GM12878 (cell line): ENCODE data around the gene LSAMP.

Experiments used
- CBX3 ChIP-seq: fragments of 200-600 bp; sonication (generic); IDR thresholded peaks from 2 replicates; pipeline ENCODE4 v1.6.1; 2016; ENCODE audit warnings: low read depth, borderline replicate concordance
- ETV6 ChIP-seq, 2 experiments: fragments of 450-650 bp in 1 of 2; IDR thresholded peaks in 1 of 2; conservative IDR thresholded peaks in 1 of 2; 2 replicates each; pipeline ENCODE4 v1.6.1; 2014; ENCODE audit warnings: antibody characterized with exemption in 1 of 2, borderline replicate concordance in 1 of 2, low read depth in 1 of 2, mild to moderate bottlenecking in 1 of 2, moderate library complexity in 1 of 2
- FOXM1 ChIP-seq: IDR thresholded peaks from 2 replicates; pipeline ENCODE4 v1.6.1; 2012; ENCODE audit warnings: low read depth, mild to moderate bottlenecking, inconsistent platforms, low read length, moderate library complexity
- JUND ChIP-seq: IDR thresholded peaks from 2 replicates; pipeline ENCODE4 v1.6.1; 2012; ENCODE audit warnings: low read depth, mild to moderate bottlenecking, low read length, improper control_type of control experiment, moderate library complexity
- PAX8 ChIP-seq: fragments of 450-650 bp; IDR thresholded peaks from 2 replicates; pipeline ENCODE4 v1.6.1; 2017; ENCODE audit warnings: mild to moderate bottlenecking, moderate library complexity
- POLR2A ChIP-seq: IDR thresholded peaks from 2 replicates; pipeline ENCODE4 v1.6.1; 2011; ENCODE audit warnings: low read depth, mild to moderate bottlenecking, low read length
- TF ChIP-seq, protein P1 (sequence below): IDR thresholded peaks from 2 replicates; pipeline ENCODE4 v1.6.1; 2011; ENCODE audit warnings: low read depth, low read length, improper control_type of control experiment, borderline replicate concordance
- TF ChIP-seq, protein P2 (sequence below): IDR thresholded peaks from 2 replicates; pipeline ENCODE4 v1.6.1; 2012; ENCODE audit warnings: low read depth, low read length, improper control_type of control experiment
- TF ChIP-seq, protein P3 (sequence below): IDR thresholded peaks from 2 replicates; pipeline ENCODE4 v1.6.1; 2012; ENCODE audit warnings: improper control_type of control experiment, low read depth, low read length; ENCODE audit not compliant: insufficient replicate concordance
- TF ChIP-seq, protein P4 (sequence below): IDR thresholded peaks from 2 replicates; pipeline ENCODE4 v1.6.1; 2012; ENCODE audit warnings: low read depth, low read length, improper control_type of control experiment
- TF ChIP-seq, protein P5 (sequence below): fragments of 150-350 bp; IDR thresholded peaks from 2 replicates; pipeline ENCODE4 v1.6.1; 2016; ENCODE audit warnings: low read depth, low read length
- TF ChIP-seq, protein P6 (sequence below), 3 experiments: IDR thresholded peaks in 2 of 3; conservative IDR thresholded peaks in 1 of 3; 2 replicates each; pipeline ENCODE4 v1.5.1; 2011; ENCODE audit warnings: low read depth in 3 of 3, low read length in 3 of 3, mild to moderate bottlenecking in 3 of 3, control low read depth in 2 of 3, moderate library complexity in 2 of 3, inconsistent platforms in 1 of 3, mixed read lengths in 1 of 3; ENCODE audit not compliant: control insufficient read depth in 2 of 3, insufficient read depth in 1 of 3; ENCODE audit errors: extremely low read depth in 1 of 3

DNA sequence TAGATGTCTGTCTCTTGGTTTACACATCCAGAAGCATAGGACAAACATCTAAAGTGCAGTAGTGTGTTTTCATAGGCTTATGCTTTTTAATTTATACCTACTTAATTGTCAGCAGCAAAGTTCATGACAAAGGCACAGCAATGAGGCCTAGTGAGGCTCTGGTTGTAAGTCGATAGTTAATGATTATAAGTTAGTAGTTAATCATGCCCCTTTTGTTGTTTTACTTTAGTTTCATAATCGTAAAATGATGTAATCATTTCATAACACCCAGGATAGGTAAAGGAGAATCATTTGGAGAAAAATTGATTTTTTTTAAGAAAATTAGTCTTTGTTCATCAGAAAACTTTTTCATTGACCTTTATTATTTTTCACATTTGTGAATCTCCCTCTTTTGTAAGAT lies 351.9 kb downstream of the LSAMP start:
- TF ChIP-seq, protein P1, sequence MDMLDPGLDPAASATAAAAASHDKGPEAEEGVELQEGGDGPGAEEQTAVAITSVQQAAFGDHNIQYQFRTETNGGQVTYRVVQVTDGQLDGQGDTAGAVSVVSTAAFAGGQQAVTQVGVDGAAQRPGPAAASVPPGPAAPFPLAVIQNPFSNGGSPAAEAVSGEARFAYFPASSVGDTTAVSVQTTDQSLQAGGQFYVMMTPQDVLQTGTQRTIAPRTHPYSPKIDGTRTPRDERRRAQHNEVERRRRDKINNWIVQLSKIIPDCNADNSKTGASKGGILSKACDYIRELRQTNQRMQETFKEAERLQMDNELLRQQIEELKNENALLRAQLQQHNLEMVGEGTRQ, result no peak
- TF ChIP-seq ETV6 (conservative IDR thresholded peaks at IDR 0.05 in 1 of 2, IDR thresholded peaks at IDR 0.05 in 1 of 2; ENCODE audit: borderline replicate concordance in 1 of 2, low read depth in 1 of 2) (no peak), POLR2A (no peak), PAX8 (no peak), JUND (no peak), CBX3 (no peak), FOXM1 (no peak)
- TF ChIP-seq, protein P2, sequence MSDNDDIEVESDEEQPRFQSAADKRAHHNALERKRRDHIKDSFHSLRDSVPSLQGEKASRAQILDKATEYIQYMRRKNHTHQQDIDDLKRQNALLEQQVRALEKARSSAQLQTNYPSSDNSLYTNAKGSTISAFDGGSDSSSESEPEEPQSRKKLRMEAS, result no peak
- TF ChIP-seq, protein P3, sequence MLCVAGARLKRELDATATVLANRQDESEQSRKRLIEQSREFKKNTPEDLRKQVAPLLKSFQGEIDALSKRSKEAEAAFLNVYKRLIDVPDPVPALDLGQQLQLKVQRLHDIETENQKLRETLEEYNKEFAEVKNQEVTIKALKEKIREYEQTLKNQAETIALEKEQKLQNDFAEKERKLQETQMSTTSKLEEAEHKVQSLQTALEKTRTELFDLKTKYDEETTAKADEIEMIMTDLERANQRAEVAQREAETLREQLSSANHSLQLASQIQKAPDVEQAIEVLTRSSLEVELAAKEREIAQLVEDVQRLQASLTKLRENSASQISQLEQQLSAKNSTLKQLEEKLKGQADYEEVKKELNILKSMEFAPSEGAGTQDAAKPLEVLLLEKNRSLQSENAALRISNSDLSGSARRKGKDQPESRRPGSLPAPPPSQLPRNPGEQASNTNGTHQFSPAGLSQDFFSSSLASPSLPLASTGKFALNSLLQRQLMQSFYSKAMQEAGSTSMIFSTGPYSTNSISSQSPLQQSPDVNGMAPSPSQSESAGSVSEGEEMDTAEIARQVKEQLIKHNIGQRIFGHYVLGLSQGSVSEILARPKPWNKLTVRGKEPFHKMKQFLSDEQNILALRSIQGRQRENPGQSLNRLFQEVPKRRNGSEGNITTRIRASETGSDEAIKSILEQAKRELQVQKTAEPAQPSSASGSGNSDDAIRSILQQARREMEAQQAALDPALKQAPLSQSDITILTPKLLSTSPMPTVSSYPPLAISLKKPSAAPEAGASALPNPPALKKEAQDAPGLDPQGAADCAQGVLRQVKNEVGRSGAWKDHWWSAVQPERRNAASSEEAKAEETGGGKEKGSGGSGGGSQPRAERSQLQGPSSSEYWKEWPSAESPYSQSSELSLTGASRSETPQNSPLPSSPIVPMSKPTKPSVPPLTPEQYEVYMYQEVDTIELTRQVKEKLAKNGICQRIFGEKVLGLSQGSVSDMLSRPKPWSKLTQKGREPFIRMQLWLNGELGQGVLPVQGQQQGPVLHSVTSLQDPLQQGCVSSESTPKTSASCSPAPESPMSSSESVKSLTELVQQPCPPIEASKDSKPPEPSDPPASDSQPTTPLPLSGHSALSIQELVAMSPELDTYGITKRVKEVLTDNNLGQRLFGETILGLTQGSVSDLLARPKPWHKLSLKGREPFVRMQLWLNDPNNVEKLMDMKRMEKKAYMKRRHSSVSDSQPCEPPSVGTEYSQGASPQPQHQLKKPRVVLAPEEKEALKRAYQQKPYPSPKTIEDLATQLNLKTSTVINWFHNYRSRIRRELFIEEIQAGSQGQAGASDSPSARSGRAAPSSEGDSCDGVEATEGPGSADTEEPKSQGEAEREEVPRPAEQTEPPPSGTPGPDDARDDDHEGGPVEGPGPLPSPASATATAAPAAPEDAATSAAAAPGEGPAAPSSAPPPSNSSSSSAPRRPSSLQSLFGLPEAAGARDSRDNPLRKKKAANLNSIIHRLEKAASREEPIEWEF, result no peak
- TF ChIP-seq, protein P4, sequence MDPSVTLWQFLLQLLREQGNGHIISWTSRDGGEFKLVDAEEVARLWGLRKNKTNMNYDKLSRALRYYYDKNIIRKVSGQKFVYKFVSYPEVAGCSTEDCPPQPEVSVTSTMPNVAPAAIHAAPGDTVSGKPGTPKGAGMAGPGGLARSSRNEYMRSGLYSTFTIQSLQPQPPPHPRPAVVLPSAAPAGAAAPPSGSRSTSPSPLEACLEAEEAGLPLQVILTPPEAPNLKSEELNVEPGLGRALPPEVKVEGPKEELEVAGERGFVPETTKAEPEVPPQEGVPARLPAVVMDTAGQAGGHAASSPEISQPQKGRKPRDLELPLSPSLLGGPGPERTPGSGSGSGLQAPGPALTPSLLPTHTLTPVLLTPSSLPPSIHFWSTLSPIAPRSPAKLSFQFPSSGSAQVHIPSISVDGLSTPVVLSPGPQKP, result no peak
- TF ChIP-seq, protein P5, sequence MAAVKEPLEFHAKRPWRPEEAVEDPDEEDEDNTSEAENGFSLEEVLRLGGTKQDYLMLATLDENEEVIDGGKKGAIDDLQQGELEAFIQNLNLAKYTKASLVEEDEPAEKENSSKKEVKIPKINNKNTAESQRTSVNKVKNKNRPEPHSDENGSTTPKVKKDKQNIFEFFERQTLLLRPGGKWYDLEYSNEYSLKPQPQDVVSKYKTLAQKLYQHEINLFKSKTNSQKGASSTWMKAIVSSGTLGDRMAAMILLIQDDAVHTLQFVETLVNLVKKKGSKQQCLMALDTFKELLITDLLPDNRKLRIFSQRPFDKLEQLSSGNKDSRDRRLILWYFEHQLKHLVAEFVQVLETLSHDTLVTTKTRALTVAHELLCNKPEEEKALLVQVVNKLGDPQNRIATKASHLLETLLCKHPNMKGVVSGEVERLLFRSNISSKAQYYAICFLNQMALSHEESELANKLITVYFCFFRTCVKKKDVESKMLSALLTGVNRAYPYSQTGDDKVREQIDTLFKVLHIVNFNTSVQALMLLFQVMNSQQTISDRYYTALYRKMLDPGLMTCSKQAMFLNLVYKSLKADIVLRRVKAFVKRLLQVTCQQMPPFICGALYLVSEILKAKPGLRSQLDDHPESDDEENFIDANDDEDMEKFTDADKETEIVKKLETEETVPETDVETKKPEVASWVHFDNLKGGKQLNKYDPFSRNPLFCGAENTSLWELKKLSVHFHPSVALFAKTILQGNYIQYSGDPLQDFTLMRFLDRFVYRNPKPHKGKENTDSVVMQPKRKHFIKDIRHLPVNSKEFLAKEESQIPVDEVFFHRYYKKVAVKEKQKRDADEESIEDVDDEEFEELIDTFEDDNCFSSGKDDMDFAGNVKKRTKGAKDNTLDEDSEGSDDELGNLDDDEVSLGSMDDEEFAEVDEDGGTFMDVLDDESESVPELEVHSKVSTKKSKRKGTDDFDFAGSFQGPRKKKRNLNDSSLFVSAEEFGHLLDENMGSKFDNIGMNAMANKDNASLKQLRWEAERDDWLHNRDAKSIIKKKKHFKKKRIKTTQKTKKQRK, result no peak
- TF ChIP-seq, protein P6, sequence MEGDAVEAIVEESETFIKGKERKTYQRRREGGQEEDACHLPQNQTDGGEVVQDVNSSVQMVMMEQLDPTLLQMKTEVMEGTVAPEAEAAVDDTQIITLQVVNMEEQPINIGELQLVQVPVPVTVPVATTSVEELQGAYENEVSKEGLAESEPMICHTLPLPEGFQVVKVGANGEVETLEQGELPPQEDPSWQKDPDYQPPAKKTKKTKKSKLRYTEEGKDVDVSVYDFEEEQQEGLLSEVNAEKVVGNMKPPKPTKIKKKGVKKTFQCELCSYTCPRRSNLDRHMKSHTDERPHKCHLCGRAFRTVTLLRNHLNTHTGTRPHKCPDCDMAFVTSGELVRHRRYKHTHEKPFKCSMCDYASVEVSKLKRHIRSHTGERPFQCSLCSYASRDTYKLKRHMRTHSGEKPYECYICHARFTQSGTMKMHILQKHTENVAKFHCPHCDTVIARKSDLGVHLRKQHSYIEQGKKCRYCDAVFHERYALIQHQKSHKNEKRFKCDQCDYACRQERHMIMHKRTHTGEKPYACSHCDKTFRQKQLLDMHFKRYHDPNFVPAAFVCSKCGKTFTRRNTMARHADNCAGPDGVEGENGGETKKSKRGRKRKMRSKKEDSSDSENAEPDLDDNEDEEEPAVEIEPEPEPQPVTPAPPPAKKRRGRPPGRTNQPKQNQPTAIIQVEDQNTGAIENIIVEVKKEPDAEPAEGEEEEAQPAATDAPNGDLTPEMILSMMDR (IDR thresholded peaks at IDR 0.05 in 2 of 3, conservative IDR thresholded peaks at IDR 0.05 in 1 of 3; ENCODE audit: control insufficient read depth in 2 of 3, extremely low read depth in 1 of 3, insufficient read depth in 1 of 3, low read depth in 3 of 3, low read length in 3 of 3), result no peak
